Testis (tissue), 3 donors: ENCODE results near the gene MYO15A. TPM values are rescaled to one million over a fixed set of nuclear protein-coding genes. Genes with fewer than 3 reads are reported as not detected.
"Not testable (repeated sequence)": the region's sequence is repeated elsewhere in the genome, so short reads cannot be mapped to it uniquely, and the experiment has no call there.

Experiments
- DNase-seq: peaks from one replicate; pipeline ENCODE4 v3.0.0-alpha.2; 2019
- H3K27ac ChIP-seq, 2 donors: fragments of 200-600 bp; sonication (generic); one replicate each; pipeline ENCODE4 v1.5.1; 2019
- H3K27me3 ChIP-seq: fragments of 200-600 bp; sonication (generic); one replicate; pipeline ENCODE4 v1.5.1; 2019
- H3K36me3 ChIP-seq: fragments of 200-600 bp; sonication (generic); one replicate; pipeline ENCODE4 v1.5.1; 2017; ENCODE audit warnings: low read depth; ENCODE audit errors: missing control alignments
- H3K4me1 ChIP-seq: fragments of 200-600 bp; sonication (generic); one replicate; pipeline ENCODE4 v1.5.1; 2019
- H3K4me3 ChIP-seq, 2 donors: fragments of 200-600 bp; sonication (generic); one replicate each; pipeline ENCODE4 v1.5.1; 2017 to 2019
- H3K9me3 ChIP-seq: fragments of 200-600 bp; sonication (generic); one replicate; pipeline ENCODE4 v1.5.1; 2017
- POLR2A ChIP-seq: fragments of 450-650 bp; IDR thresholded peaks from one replicate; pipeline ENCODE4 v1.6.1; 2017; ENCODE audit warnings: antibody characterized with exemption, mild to moderate bottlenecking, moderate library complexity
- WGBS, 2 donors: methylation state at CpG; one replicate each; pipeline ENCODE4 v1.1.5; 2018; 5-methylcytosine and 5-hydroxymethylcytosine counted together
- intact Hi-C: fragments of 100-400 bp; cut with DNase I; formaldehyde crosslinking; loops from one replicate; pipeline ENCODE4 v1.15.1; 2023; ENCODE audit warnings: low total_unique reads
- polyA plus RNA-seq: library from polyadenylated mRNA; stranded (reverse); fragments of 350-450 nt; fragmentation: Illumina TruSeq; extraction: RNeasy Lipid Tissue Mini Kit (QIAGEN cat#74804); gene quantifications from one replicate; pipeline ENCODE4 v1.2.3, GENCODE V29; 2014; ENCODE audit warnings: low read depth, low replicate concordance; ENCODE audit not compliant: insufficient read depth
- total RNA-seq, 2 donors: library from RNA; depleted of rRNA; stranded (reverse); fragments of >200 nt; gene quantifications; one replicate each; pipeline ENCODE4 v1.2.3, GENCODE V29; 2016
- TF ChIP-seq, protein P1 (sequence below), 3 experiments: fragments of 450-650 bp in 2 of 3; fragments of 200-600 bp in 1 of 3; sonication (generic) in 1 of 3; IDR thresholded peaks; one replicate each; pipeline ENCODE4 v1.5.1; 2016 to 2019; ENCODE audit warnings: antibody characterized with exemption in 3 of 3, mild to moderate bottlenecking in 2 of 3, moderate library complexity in 1 of 3

Gene MYO15A
- total and polyA plus RNA-seq, 3 donors from 2014 or later, result 18.6 to 30.2 (median 21.7) TPM

GRCh38 chr17:18205861-18206260 is 97.3 kb downstream of the MYO15A start:
- Histone ChIP-seq H3K9me3 (no peaks in the 10 kb centered on the region), H3K27me3 (no peaks in the 10 kb centered on the region), H3K27ac (no peak overlapping the region), H3K4me1 (peaks cover 3% of the 10 kb centered on the region), H3K36me3 (no peaks in the 10 kb centered on the region), H3K4me3 (no peak overlapping the region)
- TF ChIP-seq, protein P1, sequence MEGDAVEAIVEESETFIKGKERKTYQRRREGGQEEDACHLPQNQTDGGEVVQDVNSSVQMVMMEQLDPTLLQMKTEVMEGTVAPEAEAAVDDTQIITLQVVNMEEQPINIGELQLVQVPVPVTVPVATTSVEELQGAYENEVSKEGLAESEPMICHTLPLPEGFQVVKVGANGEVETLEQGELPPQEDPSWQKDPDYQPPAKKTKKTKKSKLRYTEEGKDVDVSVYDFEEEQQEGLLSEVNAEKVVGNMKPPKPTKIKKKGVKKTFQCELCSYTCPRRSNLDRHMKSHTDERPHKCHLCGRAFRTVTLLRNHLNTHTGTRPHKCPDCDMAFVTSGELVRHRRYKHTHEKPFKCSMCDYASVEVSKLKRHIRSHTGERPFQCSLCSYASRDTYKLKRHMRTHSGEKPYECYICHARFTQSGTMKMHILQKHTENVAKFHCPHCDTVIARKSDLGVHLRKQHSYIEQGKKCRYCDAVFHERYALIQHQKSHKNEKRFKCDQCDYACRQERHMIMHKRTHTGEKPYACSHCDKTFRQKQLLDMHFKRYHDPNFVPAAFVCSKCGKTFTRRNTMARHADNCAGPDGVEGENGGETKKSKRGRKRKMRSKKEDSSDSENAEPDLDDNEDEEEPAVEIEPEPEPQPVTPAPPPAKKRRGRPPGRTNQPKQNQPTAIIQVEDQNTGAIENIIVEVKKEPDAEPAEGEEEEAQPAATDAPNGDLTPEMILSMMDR (IDR thresholded peaks at IDR 0.05), result no peak
- no peak for TF ChIP-seq POLR2A
- intact Hi-C loops, result no loop called here
- WGBS, 2 donors, result 87 to 94% methylated on average over 2 of the region's 2 CpGs
- no peak for DNase-seq

- no peak overlapping the region for H3K27ac ChIP-seq
- TF ChIP-seq POLR2A, result no peak
- TF ChIP-seq, protein P1 (IDR thresholded peaks at IDR 0.05), result no peak
- no peak for DNase-seq
- intact Hi-C loops, result no loop called here
- no peak overlapping the region for H3K4me3 ChIP-seq
- H3K9me3 ChIP-seq, result no peaks in the 10 kb centered on the region
- no peaks in the 10 kb centered on the region for H3K27me3 ChIP-seq
- H3K4me1 ChIP-seq, result no peaks in the 10 kb centered on the region
- no peaks in the 10 kb centered on the region for H3K36me3 ChIP-seq
These were observed 98.4 kb downstream of the MYO15A start for GRCh38 chr17:18206962-18207361.

DNA sequence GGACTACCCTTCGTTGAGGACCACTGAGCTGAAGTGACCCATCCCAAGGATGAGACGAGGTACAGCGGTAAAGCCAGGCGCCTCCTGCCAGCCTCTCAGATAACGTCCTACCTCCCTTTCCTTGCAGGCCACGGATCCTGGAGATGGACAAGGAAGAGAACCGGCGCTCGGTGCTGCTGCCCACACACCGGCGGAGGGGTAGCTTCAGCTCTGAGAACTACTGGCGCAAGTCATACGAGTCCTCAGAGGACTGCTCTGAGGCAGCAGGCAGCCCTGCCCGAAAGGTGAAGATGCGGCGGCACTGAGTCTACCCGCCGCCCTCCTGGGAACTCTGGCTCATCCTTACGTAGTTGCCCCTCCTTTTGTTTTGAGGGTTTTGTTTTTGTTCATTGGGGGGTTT is 99.5 kb downstream of the MYO15A start:
- DNase-seq, result no peak
- no peaks in the 10 kb centered on the region for H3K4me1 ChIP-seq
- no peak for TF ChIP-seq POLR2A
- TF ChIP-seq, protein P1 (IDR thresholded peaks at IDR 0.05), result no peak
- no peaks in the 10 kb centered on the region for H3K27me3 ChIP-seq
- intact Hi-C loops, result no loop called here
- no peaks in the 10 kb centered on the region for H3K36me3 ChIP-seq
- WGBS, 2 donors, result 88% methylated on average over 19 of the region's 19 CpGs
- no peak overlapping the region for H3K4me3 ChIP-seq
- H3K27ac ChIP-seq, result no peak overlapping the region
- no peaks in the 10 kb centered on the region for H3K9me3 ChIP-seq

GRCh38 chr17:18213666-18214270 is 105.2 kb downstream of the MYO15A start:
- DNase-seq, result no peak
- no peak overlapping the region for H3K27ac ChIP-seq
- TF ChIP-seq, protein P1 (IDR thresholded peaks at IDR 0.05), result no peak
- no peak for TF ChIP-seq POLR2A
- H3K36me3 ChIP-seq, result no peaks in the 10 kb centered on the region
- no peaks in the 10 kb centered on the region for H3K27me3 ChIP-seq
- H3K4me1 ChIP-seq, result peaks cover 3% of the 10 kb centered on the region
- 59 to 72% methylated on average over 7 of the region's 7 CpGs for WGBS, 2 donors
- intact Hi-C loops, result no loop called here
- no peaks in the 10 kb centered on the region for H3K9me3 ChIP-seq
- no peak overlapping the region for H3K4me3 ChIP-seq

GRCh38 chr17:18216906-18217305 is 108.3 kb downstream of the MYO15A start:
- H3K9me3 ChIP-seq, H3K36me3 ChIP-seq, H3K27me3 ChIP-seq, intact Hi-C loops, H3K27ac ChIP-seq, H3K4me1 ChIP-seq, DNase-seq, H3K4me3 ChIP-seq: not testable (repeated sequence)
- 79 to 81% methylated on average over 11 of the region's 11 CpGs for WGBS, 2 donors
